Hepatocyte (in vitro differentiated cells): Measurements from ENCODE around the gene SMIM24.

Experiments used
- EZH2 ChIP-seq: fragments of 200-600 bp; sonication (generic); IDR thresholded peaks from 2 replicates; pipeline ENCODE4 v1.6.1; 2016; ENCODE audit warnings: antibody characterized with exemption, mild to moderate bottlenecking, borderline replicate concordance
- EZH2phosphoT487 ChIP-seq: fragments of 200-600 bp; sonication (generic); IDR thresholded peaks from one replicate; pipeline ENCODE4 v1.6.1; 2018; ENCODE audit warnings: antibody characterized with exemption, mild to moderate bottlenecking, low read depth, moderate library complexity; ENCODE audit not compliant: unreplicated experiment, severe bottlenecking

GRCh38 chr19:3474010-3474409, 6.3 kb downstream of the SMIM24 start:
- no peak for TF ChIP-seq EZH2
- TF ChIP-seq EZH2phosphoT487 = no peak
